Right forelimb (tissue), 1 donor: ENCODE measurements around the gene EIF3A.
"Not testable (repeated sequence)": the region's sequence is repeated elsewhere in the genome, so short reads cannot be mapped to it uniquely, and the experiment has no call there.

Experiments used
- DNase-seq: peaks from one replicate; pipeline ENCODE4 v3.0.0-alpha.2; 2018

EIF3A gene

GRCh38 chr10:119098576-119098975 lies 18.0 kb upstream of the EIF3A start:
- DNase-seq, result no peak

DNA sequence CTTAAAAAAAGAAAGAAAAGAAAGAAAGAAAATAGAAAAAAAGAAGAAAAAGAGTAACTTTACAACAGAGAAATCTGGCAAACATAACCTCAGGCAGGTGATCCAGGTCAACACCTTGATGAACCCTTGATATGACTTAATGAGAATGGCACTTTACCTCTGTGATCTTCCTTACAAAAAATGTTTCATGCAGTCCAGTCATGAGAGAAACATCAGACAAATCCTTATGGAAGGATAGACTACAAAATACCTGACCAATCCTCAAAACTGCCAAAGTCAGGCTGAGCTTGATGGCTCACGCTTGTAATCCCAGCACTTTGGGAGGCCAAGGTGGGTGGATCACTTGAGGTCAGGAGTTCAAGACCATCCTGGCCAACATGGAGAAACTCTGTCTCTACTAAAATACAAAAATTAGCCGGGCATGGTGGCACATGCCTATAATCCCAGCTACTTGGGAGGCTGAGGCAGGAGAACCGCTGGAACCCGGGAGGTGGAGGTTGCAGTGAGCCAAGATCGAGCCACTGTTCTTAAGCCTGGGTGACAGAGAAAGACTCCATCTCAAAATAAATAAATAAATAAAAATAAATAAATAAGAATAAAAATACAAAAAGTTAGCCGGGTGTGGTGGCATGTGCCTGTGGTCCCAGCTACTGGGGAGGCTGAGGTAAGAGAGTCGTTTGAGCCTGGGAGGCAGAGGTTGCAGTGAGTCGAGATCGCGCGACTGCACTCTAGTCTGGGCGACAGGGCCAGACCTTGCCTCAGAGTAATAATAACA lies 16.2 kb upstream of the EIF3A start:
- DNase-seq, result not testable (repeated sequence)

GRCh38 chr10:119095640-119096039 lies 15.0 kb upstream of the EIF3A start:
- no peak for DNase-seq

DNA sequence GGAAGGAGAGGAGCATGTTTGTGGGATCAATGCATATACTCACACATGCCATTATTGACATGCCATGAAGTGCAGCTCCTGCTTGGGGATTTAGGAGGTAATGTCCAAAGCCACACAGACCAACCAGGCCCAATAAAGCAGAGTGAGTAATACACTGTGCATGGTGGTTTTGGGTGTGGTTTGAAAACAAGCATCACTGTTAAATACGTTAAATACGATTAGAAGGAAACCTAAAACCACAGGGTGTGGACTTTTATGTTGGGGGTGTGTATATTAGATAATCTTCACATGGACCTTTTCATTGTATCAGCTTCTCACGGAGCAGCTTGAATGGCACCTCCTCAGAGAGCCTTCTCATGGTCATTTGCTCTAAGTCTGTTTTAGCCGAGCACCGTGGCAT lies 10.4 kb upstream of the EIF3A start:
- no peak for DNase-seq

DNA sequence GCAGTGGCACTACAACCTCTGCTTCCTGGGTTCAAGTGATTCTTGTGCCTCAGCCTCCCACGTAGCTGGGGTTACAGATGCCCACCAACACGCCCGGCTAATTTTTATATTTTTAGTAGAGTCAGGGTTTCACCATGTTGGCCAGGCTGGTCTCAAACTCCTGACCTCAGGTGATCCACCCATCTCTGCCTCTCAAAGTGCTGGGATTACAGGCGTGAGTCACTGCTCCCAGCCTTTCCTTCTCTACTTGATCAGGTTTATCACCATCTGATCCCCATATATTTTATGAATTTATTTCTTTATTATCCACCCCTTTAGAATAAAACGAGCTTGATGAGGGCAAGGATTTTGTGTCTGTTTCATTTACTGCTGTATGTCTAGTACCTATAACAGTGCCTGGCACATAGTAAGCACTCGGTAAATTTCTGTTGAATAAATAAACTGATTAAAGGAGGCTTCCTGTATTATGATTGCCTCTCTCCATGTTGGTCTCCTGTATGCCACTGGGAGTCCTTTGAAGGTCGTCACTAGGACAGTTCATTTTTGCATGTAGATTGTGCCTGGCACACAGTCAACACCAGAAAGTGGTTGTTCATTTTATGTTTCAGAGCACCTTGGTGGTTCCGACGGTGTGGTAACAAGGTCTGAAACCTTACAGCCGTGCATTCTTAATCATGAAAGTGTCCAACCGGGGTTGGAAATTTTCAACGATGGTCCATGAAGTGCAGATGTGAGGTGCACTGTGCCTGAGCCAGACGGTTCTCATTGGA lies 9.6 kb upstream of the EIF3A start:
- DNase-seq, result no peak

- DNase-seq, result no peak
Measured at GRCh38 chr10:119087271-119087882, 6.8 kb upstream of the EIF3A start.

DNA sequence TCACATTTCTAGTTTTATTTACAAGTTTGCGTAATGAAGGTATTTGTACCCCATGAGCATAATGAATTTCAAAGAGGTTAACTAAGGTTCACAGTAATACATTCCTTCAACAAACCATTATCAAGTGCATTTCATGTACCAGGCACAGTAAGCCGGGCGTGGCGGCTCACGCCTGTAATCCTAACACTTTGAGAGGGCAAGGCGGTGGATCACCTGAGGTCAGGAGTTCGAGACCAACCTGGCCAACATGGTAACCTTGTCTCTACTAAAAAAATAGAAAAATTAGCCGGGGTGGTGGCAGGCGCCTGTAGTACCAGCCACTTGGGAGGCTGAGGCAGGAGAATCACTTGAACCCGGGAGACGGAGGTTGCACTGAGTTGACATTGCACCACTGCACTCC lies 4.3 kb upstream of the EIF3A start:
- DNase-seq, result no peak

- peak; percentile 82 for DNase-seq
Measured at GRCh38 chr10:119079599-119080520, 757 bp downstream of the EIF3A start.

DNA sequence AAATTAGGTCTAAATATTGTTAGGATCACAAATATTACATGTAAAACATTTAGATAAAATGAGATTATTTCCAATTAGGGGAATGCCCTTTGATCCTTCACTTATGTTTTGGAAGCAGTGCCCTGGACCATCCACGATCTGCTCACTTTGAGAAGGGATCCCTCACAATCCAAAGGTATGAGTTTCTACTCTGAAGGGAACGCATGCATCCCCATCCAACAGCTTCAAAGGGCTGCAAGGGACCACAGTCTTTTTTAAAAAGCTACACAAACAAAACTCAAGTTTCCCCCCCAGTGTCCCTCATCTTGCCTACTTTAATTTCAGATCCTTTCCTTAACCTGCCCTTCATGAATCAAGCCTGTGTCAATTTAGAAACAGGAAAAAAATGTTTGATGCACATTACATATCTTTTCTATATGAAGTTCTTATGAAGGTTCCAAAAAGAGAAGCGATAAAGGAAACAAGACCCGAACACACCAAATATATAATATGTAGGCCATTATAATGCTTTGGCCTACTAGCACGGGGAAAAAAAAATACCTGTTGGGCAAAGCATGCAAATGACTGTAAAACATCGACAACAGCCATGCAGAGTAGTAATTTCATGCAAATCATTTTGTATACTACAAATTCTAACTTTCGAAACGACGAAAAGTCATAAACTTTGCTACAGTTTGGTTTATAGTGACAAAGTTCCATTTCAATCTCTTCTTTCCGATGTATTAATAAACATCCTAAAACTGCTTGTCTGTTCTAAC lies 2.0 kb downstream of the EIF3A start:
- DNase-seq, result no peak

GRCh38 chr10:119073584-119073983 lies 7.0 kb downstream of the EIF3A start:
- DNase-seq, result no peak

GRCh38 chr10:119070395-119071165 lies 10.0 kb downstream of the EIF3A start:
- no peak for DNase-seq

- DNase-seq, result no peak
Measured at GRCh38 chr10:119061926-119062325, 18.7 kb downstream of the EIF3A start.

- DNase-seq, result no peak
Measured at GRCh38 chr10:119061352-119061751, 19.3 kb downstream of the EIF3A start.

- DNase-seq, result no peak
Measured at GRCh38 chr10:119060107-119060506, 20.5 kb downstream of the EIF3A start.

DNA sequence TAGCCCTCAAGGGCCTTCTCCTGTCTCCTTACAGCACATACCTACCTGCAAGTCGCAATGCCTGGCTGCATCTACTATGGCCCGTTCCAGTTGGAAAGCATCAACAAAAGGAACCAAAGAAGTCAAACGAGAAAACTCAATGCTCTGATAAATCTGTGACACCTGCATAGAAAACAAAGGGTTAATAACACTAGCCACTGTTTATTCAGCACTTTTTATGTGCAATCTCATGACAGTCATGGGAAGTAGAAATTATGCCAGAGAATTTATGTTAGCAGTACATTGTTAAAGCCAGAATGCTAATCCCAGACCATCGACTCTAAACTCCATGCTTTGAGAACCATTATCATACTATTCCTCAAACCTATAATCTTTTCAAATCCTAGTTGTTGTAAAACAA lies 21.1 kb downstream of the EIF3A start:
- no peak for DNase-seq

DNA sequence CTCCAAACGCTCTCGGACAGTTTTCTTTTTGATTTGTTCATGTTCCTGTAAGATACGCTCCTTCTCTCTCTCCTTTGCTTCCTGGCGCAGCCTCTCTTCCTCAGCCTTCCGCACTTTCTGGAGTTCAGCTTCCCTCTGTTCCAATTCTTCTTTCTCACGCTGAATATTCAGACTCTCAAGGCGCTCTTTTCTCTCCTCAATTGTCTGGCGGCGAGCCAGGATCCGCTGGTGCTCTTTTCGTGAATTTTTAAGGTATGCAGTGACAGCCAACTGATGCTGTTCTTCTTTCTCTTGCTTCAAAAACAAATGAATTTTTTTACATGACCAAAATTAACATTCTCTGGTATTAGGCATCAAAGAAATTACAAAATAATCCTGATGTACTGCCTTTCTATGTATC lies 22.6 kb downstream of the EIF3A start:
- no peak for DNase-seq

DNA sequence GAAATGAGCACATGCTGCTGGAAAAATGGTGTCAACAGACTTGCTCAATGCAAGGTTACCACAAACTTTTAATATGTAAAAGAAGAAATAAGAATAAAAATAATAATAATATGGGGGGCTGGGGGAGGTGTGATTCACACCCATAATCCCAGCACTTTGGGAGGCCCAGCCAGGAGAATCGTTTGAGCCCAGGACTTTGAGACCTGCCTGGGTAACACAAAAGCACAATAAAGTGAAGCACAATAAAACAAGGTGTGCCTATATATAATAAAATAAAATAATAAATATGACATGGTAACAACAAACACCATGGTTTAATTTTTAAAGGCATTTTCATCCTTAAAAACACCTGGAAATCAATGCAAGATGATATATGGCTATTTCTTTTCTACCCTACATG lies 25.1 kb downstream of the EIF3A start:
- DNase-seq, result no peak

- DNase-seq, result no peak
Measured at GRCh38 chr10:119051775-119052174, 28.8 kb downstream of the EIF3A start.

DNA sequence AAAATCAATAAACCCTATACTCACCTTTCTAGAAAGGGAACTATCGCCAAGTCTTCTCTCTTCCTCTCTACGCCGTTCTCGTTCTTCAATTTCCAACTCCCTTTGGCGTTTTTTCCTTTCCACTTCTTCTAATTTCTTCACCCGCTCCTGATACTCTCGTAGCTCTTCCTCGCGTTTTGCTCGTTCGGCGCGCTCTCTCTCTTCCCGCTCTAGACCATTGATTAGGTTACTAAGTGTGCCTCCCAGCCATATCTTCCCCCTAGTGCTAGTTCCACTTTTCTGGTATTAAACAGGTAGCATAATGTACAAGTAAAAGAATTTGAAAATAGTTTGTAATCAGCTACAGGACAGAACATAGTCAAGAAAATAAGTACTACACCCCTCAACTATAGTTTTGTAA lies 30.8 kb downstream of the EIF3A start:
- no peak for DNase-seq

DNA sequence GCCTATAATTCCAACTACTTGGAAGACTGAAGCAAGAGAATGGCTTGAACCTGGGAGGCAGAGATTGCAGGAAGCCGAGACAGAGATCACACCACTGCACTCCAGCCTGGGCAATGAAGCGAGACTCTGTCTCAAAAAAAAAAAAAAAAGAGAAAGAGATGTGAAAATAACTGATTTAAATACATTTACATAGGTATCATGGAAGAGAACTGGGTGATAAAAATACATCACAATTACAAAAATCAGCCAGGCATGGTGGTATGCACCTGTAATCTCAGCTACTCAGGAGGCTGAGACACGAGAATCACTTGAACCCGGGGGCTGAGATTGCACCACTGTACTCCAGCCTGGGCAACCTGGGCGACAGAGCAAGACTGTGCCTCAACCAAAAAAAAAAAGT lies 31.3 kb downstream of the EIF3A start:
- no peak for DNase-seq

DNA sequence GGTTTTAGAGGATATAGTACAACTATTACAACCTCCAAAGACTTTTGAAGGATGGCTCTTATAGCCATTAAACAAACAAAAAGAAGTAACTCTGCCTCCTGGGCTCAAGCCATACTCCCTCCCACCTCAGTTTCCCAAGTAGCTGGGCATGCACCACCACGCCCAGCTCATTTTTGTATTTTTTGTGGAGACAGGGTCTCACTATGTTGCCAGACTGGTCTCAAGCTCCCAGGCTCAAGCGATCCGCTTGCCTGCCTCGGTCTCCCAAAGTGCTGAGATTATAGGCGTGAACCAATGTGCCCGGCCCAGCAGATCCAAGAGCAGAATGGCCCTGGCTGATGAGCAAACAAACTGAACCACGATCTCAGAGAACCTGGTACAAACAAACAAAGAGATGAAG lies 35.1 kb downstream of the EIF3A start:
- DNase-seq, result no peak
